ENCODE data around the gene NTN1. TPM values are rescaled to one million over a fixed set of nuclear protein-coding genes. Genes with fewer than 3 reads are reported as not detected.
A peak's percentile ranks its signal among the peaks of the same experiment; 100 is the strongest.

NTN1 gene
- polyA plus RNA-seq, 3 donors = 0.03 to 0.04 TPM; not detected in 1

DNA sequence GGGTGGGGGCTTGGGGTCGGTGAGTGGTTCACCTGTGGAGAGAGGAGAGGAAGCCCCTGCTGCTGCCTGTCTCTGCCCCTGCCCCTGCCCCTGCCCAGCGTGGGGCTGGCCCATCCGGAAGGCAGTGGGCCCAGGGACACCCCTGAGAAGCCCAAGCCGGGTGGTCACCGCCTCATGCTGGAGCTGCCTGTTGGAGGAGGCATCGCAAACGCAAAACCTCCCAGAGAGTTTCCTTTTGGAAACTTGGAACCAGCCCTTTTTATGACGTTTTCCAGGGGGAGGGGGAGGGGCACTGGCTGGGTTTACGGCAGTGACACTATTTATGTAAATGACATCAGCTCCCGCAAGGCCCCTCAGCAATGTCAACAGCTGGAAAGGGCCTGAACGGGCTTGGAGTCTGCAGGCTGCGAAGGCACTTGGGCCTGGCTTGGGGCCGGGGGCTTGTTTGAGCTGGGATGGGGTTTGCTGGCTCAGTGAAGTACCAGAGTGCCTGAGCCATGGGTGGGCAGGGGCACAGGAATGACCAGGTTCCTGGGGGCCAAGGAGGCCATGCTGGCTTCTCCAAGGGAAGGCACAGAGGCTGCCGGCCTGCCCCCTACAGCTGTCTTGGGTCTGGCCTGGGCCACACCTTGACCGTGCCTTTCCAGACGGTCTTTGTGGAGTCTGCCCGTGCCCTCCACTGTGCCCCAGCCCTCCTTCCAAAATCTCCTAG, 219.5 kb downstream of the NTN1 start:
- H4K20me1 ChIP-seq (ENCODE audit: insufficient read depth, low read length) = no peaks in the 10 kb centered on the region
- peak overlapping the region in 1 of 2 donors; percentile 78 for H3K4me3 Mint-ChIP-seq
- WGBS (ENCODE audit: insufficient coverage) = 77% methylated on average over 14 of the region's 17 CpGs

DNA sequence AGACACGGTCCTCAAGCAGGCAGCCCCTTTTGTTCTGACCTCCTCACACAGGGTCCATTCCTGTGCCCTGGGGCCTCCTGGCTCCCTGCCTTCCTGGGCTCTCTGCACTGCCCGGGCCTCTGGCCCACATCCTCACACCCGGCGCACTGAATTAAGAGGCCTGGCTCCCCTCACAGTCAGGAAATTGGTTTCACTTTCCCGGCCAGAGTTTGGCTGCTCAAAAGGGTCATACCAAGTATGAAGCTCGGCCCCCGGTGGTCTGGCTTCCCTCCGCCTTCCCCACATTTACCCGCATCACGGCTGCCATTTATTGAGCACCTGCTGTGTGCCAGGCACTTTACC, 220.0 kb downstream of the NTN1 start:
- WGBS (ENCODE audit: insufficient coverage) = 36% methylated on average over 10 of the region's 10 CpGs
- Histone ChIP-seq H3K27ac (ENCODE audit: low read depth in 1 of 2, low read length in 2 of 2) (no peak overlapping the region), H3K36me3 (replicated peaks in 1 of 2; ENCODE audit: control insufficient read depth in 1 of 2, insufficient read depth in 2 of 2, low read length in 2 of 2) (no peaks in the 10 kb centered on the region), H3K9ac (ENCODE audit: insufficient read depth, low read length, poor library complexity, severe bottlenecking) (no peak overlapping the region), H3K4me2 (replicated peaks; ENCODE audit: extremely low read depth, low read length, poor library complexity, severe bottlenecking) (no peak overlapping the region), H4K20me1 (ENCODE audit: insufficient read depth, low read length) (no peaks in the 10 kb centered on the region), H3K4me3 (replicated peaks in 1 of 3; ENCODE audit: low read depth in 2 of 3, low read length in 3 of 3) (no peak overlapping the region), H3K4me1 (ENCODE audit: control insufficient read depth in 1 of 2, insufficient read depth in 2 of 2, low read length in 2 of 2) (peaks cover 9 to 18% of the 10 kb centered on the region in 2 donors), H2AFZ (ENCODE audit: insufficient read depth, low read depth, low read length, poor library complexity, severe bottlenecking) (no peak overlapping the region), H3K27me3 (ENCODE audit: control insufficient read depth in 2 of 2, insufficient read depth in 2 of 2, low read length in 2 of 2) (peaks cover 0 to 17% of the 10 kb centered on the region in 2 donors), H3K79me2 (ENCODE audit: insufficient read depth, low read length) (no peaks in the 10 kb centered on the region), H3K9me3 (replicated peaks in 1 of 2; ENCODE audit: control insufficient read depth in 1 of 2, insufficient read depth in 1 of 2, low read length in 2 of 2) (no peaks in the 10 kb centered on the region)
- Mint-ChIP-seq H3K4me3 (no peak overlapping the region), H3K27ac (peak overlapping the region in 4 of 7 donors; percentile 41 to 79 (median 58)), H3K9me3 (peaks cover 0 to 3% (median 0%) of the 10 kb centered on the region in 7 donors), H3K27me3 (ENCODE audit: low read depth in 3 of 3) (peaks cover 1 to 22% (median 19%) of the 10 kb centered on the region in 3 donors), H3K36me3 (peaks cover 0 to 3% of the 10 kb centered on the region in 2 donors), H3K4me1 (peaks cover 21% of the 10 kb centered on the region)
- intact Hi-C loops (cut with micrococcal nuclease) = no loop called here
- DNase-seq = no peak
- TF ChIP-seq, protein P1, sequence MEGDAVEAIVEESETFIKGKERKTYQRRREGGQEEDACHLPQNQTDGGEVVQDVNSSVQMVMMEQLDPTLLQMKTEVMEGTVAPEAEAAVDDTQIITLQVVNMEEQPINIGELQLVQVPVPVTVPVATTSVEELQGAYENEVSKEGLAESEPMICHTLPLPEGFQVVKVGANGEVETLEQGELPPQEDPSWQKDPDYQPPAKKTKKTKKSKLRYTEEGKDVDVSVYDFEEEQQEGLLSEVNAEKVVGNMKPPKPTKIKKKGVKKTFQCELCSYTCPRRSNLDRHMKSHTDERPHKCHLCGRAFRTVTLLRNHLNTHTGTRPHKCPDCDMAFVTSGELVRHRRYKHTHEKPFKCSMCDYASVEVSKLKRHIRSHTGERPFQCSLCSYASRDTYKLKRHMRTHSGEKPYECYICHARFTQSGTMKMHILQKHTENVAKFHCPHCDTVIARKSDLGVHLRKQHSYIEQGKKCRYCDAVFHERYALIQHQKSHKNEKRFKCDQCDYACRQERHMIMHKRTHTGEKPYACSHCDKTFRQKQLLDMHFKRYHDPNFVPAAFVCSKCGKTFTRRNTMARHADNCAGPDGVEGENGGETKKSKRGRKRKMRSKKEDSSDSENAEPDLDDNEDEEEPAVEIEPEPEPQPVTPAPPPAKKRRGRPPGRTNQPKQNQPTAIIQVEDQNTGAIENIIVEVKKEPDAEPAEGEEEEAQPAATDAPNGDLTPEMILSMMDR (IDR thresholded peaks at IDR 0.05) = no peak

More for the DNA sequence above, 219.5 kb downstream of the NTN1 start:
- Histone ChIP-seq H3K27ac (ENCODE audit: low read depth in 1 of 2, low read length in 2 of 2) (no peak overlapping the region), H3K79me2 (ENCODE audit: insufficient read depth, low read length) (no peaks in the 10 kb centered on the region), H3K27me3 (ENCODE audit: control insufficient read depth in 2 of 2, insufficient read depth in 2 of 2, low read length in 2 of 2) (peaks cover 0 to 17% of the 10 kb centered on the region in 2 donors), H3K4me1 (ENCODE audit: control insufficient read depth in 1 of 2, insufficient read depth in 2 of 2, low read length in 2 of 2) (peaks cover 9 to 18% of the 10 kb centered on the region in 2 donors), H3K4me3 (replicated peaks in 1 of 3; ENCODE audit: low read depth in 2 of 3, low read length in 3 of 3) (peak overlapping the region in 1 of 3 experiments; percentile 64), H3K9me3 (replicated peaks in 1 of 2; ENCODE audit: control insufficient read depth in 1 of 2, insufficient read depth in 1 of 2, low read length in 2 of 2) (no peaks in the 10 kb centered on the region), H2AFZ (ENCODE audit: insufficient read depth, low read depth, low read length, poor library complexity, severe bottlenecking) (peak overlapping the region; percentile 73), H3K4me2 (replicated peaks; ENCODE audit: extremely low read depth, low read length, poor library complexity, severe bottlenecking) (peak overlapping the region; percentile 74), H3K9ac (ENCODE audit: insufficient read depth, low read length, poor library complexity, severe bottlenecking) (peak overlapping the region; percentile 21), H3K36me3 (replicated peaks in 1 of 2; ENCODE audit: control insufficient read depth in 1 of 2, insufficient read depth in 2 of 2, low read length in 2 of 2) (no peaks in the 10 kb centered on the region)
- intact Hi-C loops (cut with micrococcal nuclease) = no loop called here
- Mint-ChIP-seq H3K9me3 (peaks cover 0 to 3% (median 0%) of the 10 kb centered on the region in 7 donors), H3K27me3 (ENCODE audit: low read depth in 3 of 3) (peaks cover 1 to 24% (median 19%) of the 10 kb centered on the region in 3 donors), H3K36me3 (peaks cover 0 to 3% of the 10 kb centered on the region in 2 donors), H3K4me1 (peaks cover 21% of the 10 kb centered on the region), H3K27ac (peak overlapping the region in 4 of 7 donors; percentile 25 to 66 (median 46))
- TF ChIP-seq, protein P1 (IDR thresholded peaks at IDR 0.05) = no peak
- DNase-seq = no peak
